T-cell (primary cell): ENCODE results near the gene LDAH. TPM values are rescaled to one million over a fixed set of nuclear protein-coding genes. Genes with fewer than 3 reads are reported as not detected.

Source experiments
- ATAC-seq, 4 experiments: fragments of 200-7000 bp in 3 of 4; fragments of 150-1000 bp in 1 of 4; cut with Tn5 transposase; replicated peaks in 1 of 4; 1 replicate in 3 of 4; 2 replicates in 1 of 4; pipeline ENCODE4 v1.10.0; 2021; ENCODE audit warnings: moderate library complexity in 3 of 4, mild to moderate bottlenecking in 2 of 4, moderate number of reproducible peaks in 1 of 4
- CTCF ChIA-PET, 2 donors: fragments of 300-600 bp; sonication (Branson Sonifier 250); formaldehyde crosslinking; loops; one replicate each; lab custom pipeline; 2022; ENCODE audit warnings: antibody characterized with exemption in 2 of 2; lab: Charles Lee
- POLR2A ChIA-PET, 2 donors: fragments of 300-600 bp; sonication (Branson Sonifier 250); formaldehyde crosslinking; loops; one replicate each; lab custom pipeline; 2022; ENCODE audit warnings: antibody characterized with exemption in 2 of 2; lab: Charles Lee
- DNase-seq, 35 experiments: peaks; one replicate each; pipeline versions ENCODE4 v3.0.0 to v3.0.0-alpha.2; 2013 to 2023
- H3K27ac ChIP-seq: one replicate; pipeline ENCODE4 v1.5.1; 2013; ENCODE audit warnings: low read length
- H3K27me3 ChIP-seq, 2 experiments: replicated peaks in 1 of 2; 1 replicate in 1 of 2; 2 replicates in 1 of 2; pipeline versions ENCODE4 v1.6.1 to v1.7.0; 2013; ENCODE audit warnings: low read length in 1 of 2, mixed read lengths in 1 of 2; ENCODE audit not compliant: control insufficient read depth in 2 of 2, insufficient read depth in 2 of 2; ENCODE audit errors: extremely low read depth in 1 of 2
- H3K36me3 ChIP-seq, 2 donors: 1 replicate in 1 of 2; 2 replicates in 1 of 2; pipeline versions ENCODE4 v1.6.1 to v1.7.0; 2013; ENCODE audit warnings: low read length in 1 of 2; ENCODE audit not compliant: control insufficient read depth in 2 of 2, insufficient read depth in 1 of 2; ENCODE audit errors: extremely low read depth in 1 of 2
- H3K4me1 ChIP-seq, 2 experiments: 1 replicate in 1 of 2; 2 replicates in 1 of 2; pipeline versions ENCODE4 v1.6.1 to v1.7.0; 2013; ENCODE audit warnings: low read length in 2 of 2, mixed read lengths in 1 of 2; ENCODE audit not compliant: insufficient read depth in 2 of 2, control insufficient read depth in 1 of 2; ENCODE audit errors: extremely low read depth in 1 of 2
- H3K4me3 ChIP-seq, 2 donors: 1 replicate in 1 of 2; 2 replicates in 1 of 2; pipeline versions ENCODE4 v1.5.1 to v1.7.0; 2013; ENCODE audit warnings: mild to moderate bottlenecking in 2 of 2, low read length in 1 of 2, moderate library complexity in 1 of 2; ENCODE audit not compliant: control insufficient read depth in 1 of 2; ENCODE audit errors: extremely low read depth in 1 of 2
- H3K9me3 ChIP-seq: 2 replicates; pipeline ENCODE4 v1.7.0; 2013
- H3K27ac Mint-ChIP-seq, 2 donors: one replicate each; pipeline ENCODE4 v1.8.0; 2020 to 2021; ENCODE audit warnings: mild to moderate bottlenecking in 2 of 2, mixed read lengths in 2 of 2
- H3K27me3 Mint-ChIP-seq, 2 donors: one replicate each; pipeline ENCODE4 v1.8.0; 2021 to 2022; ENCODE audit warnings: mixed read lengths in 2 of 2
- H3K36me3 Mint-ChIP-seq: one replicate; pipeline ENCODE4 v1.8.0; 2021; ENCODE audit warnings: mixed read lengths
- H3K4me1 Mint-ChIP-seq, 3 donors: one replicate each; pipeline ENCODE4 v1.8.0; 2020 to 2022; ENCODE audit warnings: mixed read lengths in 3 of 3, mild to moderate bottlenecking in 1 of 3
- H3K4me3 Mint-ChIP-seq, 3 donors: one replicate each; pipeline ENCODE4 v1.8.0; 2020 to 2022; ENCODE audit warnings: mild to moderate bottlenecking in 3 of 3, mixed read lengths in 3 of 3, moderate library complexity in 3 of 3
- H3K9me3 Mint-ChIP-seq, 3 donors: one replicate each; pipeline ENCODE4 v1.8.0; 2020 to 2022; ENCODE audit warnings: mixed read lengths in 3 of 3
- WGBS: methylation state at CpG from one replicate; pipeline ENCODE4 v1.1.5; 2013; ENCODE audit warnings: missing lambda C conversion rate; ENCODE audit not compliant: insufficient coverage; 5-methylcytosine and 5-hydroxymethylcytosine counted together
- total RNA-seq, 35 experiments: library from RNA in 6 of 35; stranded (reverse) in 6 of 35; fragments of 120-200 nt in 1 of 35; gene quantifications; one replicate each; pipeline versions ENCODE4 v1.2.1 to v1.2.4 and lab custom pipeline; 2013 to 2026

Gene LDAH
- total RNA-seq, 5 donors from 2014 or later (not counting 1 experiment from before 2014, with no cell fraction given), result 12.3 to 21.2 (median 18.1) TPM

- WGBS, result under 1% methylated on average over 63 of the region's 86 CpGs
- Mint-ChIP-seq H3K4me3 (peak within 1 kb of the TSS; percentile 73 to 80 (median 79)), H3K27ac (peak within 1 kb of the TSS in 1 of 2 donors; percentile 27), H3K36me3 (no peaks in the 10 kb centered on the region), H3K9me3 (no peaks in the 10 kb centered on the region), H3K27me3 (peaks cover 44 to 76% of the 10 kb centered on the region in 2 donors), H3K4me1 (peaks cover 6 to 25% (median 18%) of the 10 kb centered on the region in 3 donors)
- Histone ChIP-seq H3K27me3 (peaks cover 19 to 94% of the 10 kb centered on the region in 2 experiments), H3K9me3 (no peaks in the 10 kb centered on the region), H3K36me3 (no peaks in the 10 kb centered on the region), H3K4me1 (peaks cover 0 to 41% of the 10 kb centered on the region in 2 experiments), H3K27ac (no peak within 1 kb of the TSS), H3K4me3 (peak within 1 kb of the TSS; percentile 11 to 35)
- ATAC-seq (peak; percentile 33 to 52 (median 45)), DNase-seq (peak in 6 of 35 experiments; percentile 14 to 45 (median 27))
- CTCF ChIA-PET, result interaction anchor here (0.9 to 2.0 kb wide), 4 partner anchors 10 to 296 kb away, joined by 3 to 7 read pairs (median 4); partner anchors contain the start of gene HS1BP3 (in 1 of the 2)
- POLR2A ChIA-PET, result interaction anchor here in 1 of 2 donors (0.5 kb wide), 1 partner anchor 643 kb away, joined by 3 read pairs; no protein-coding TSS in a partner anchor
These were observed 156.4 kb downstream of the LDAH start, which contains the start of gene GDF7 for GRCh38 chr2:20666304-20667150. TSS of gene GDF7 (plus strand) at chr2:20667144. CDS start at chr2:20667240, 96 bp downstream.

- CTCF ChIA-PET, result interaction anchor here (0.9 to 2.0 kb wide), 4 partner anchors 9 to 297 kb away, joined by 3 to 7 read pairs (median 4); partner anchors contain the start of gene HS1BP3 (in 1 of the 2)
- Histone ChIP-seq H3K36me3 (no peaks in the 10 kb centered on the region), H3K4me3 (peak overlapping the region; percentile 11 to 35), H3K4me1 (peaks cover 0 to 39% of the 10 kb centered on the region in 2 experiments), H3K27ac (no peak overlapping the region), H3K9me3 (no peaks in the 10 kb centered on the region), H3K27me3 (peaks cover 21 to 91% of the 10 kb centered on the region in 2 experiments)
- Mint-ChIP-seq H3K27me3 (peaks cover 45 to 76% of the 10 kb centered on the region in 2 donors), H3K9me3 (no peaks in the 10 kb centered on the region), H3K27ac (no peak overlapping the region), H3K4me1 (peaks cover 6 to 23% (median 18%) of the 10 kb centered on the region in 3 donors), H3K36me3 (no peaks in the 10 kb centered on the region), H3K4me3 (peak overlapping the region; percentile 73 to 80 (median 79))
- peak in 3 of 4 experiments; percentile 5 to 23 (median 17) for ATAC-seq
- peak in 1 of 35 experiments; percentile 24 for DNase-seq
- POLR2A ChIA-PET, result no interaction called here
- WGBS, result 3% methylated on average over 34 of the region's 34 CpGs
These were observed 156.9 kb downstream of the LDAH start for GRCh38 chr2:20666005-20666303.

GRCh38 chr2:20665243-20666004 is 157.5 kb downstream of the LDAH start:
- peaks cover 25 to 90% of the 10 kb centered on the region in 2 experiments for H3K27me3 ChIP-seq

GRCh38 chr2:20664431-20665242 is 158.3 kb downstream of the LDAH start:
- Mint-ChIP-seq H3K27ac (no peak overlapping the region), H3K36me3 (no peaks in the 10 kb centered on the region), H3K4me3 (peak overlapping the region; percentile 29 to 80 (median 39)), H3K27me3 (peaks cover 54 to 77% of the 10 kb centered on the region in 2 donors), H3K4me1 (peaks cover 6 to 20% (median 18%) of the 10 kb centered on the region in 3 donors), H3K9me3 (no peaks in the 10 kb centered on the region)
- POLR2A ChIA-PET, result no interaction called here
- H3K36me3 ChIP-seq, result no peaks in the 10 kb centered on the region
- CTCF ChIA-PET, result no interaction called here
- DNase-seq (no peak), ATAC-seq (no peak)
- WGBS, result 54% methylated on average over 8 of the region's 17 CpGs
- H3K27ac ChIP-seq, result no peak overlapping the region
- no peak overlapping the region for H3K4me3 ChIP-seq
- peaks cover 0 to 31% of the 10 kb centered on the region in 2 experiments for H3K4me1 ChIP-seq
- H3K9me3 ChIP-seq, result no peaks in the 10 kb centered on the region
- peaks cover 25 to 83% of the 10 kb centered on the region in 2 experiments for H3K27me3 ChIP-seq

More at GRCh38 chr2:20665243-20666004, 157.5 kb downstream of the LDAH start:
- H3K36me3 ChIP-seq, result no peaks in the 10 kb centered on the region
- peaks cover 49 to 81% of the 10 kb centered on the region in 2 donors for H3K27me3 Mint-ChIP-seq
- DNase-seq (peak in 1 of 35 experiments; percentile 23), ATAC-seq (no peak)
- CTCF ChIA-PET, result interaction anchor here (1.2 to 2.0 kb wide), 3 partner anchors 9 to 297 kb away, joined by 4 to 7 read pairs (median 4); partner anchors contain the start of gene HS1BP3 (in 1 of the 2)
- peak overlapping the region; percentile 62 to 80 (median 73) for H3K4me3 Mint-ChIP-seq
- H3K9me3 Mint-ChIP-seq, result no peaks in the 10 kb centered on the region
- no peak overlapping the region for H3K27ac ChIP-seq
- POLR2A ChIA-PET, result no interaction called here
- no peaks in the 10 kb centered on the region for H3K36me3 Mint-ChIP-seq
- H3K4me3 ChIP-seq, result peak overlapping the region; percentile 19 to 35
- peaks cover 0 to 39% of the 10 kb centered on the region in 2 experiments for H3K4me1 ChIP-seq
- WGBS, result 9% methylated on average over 47 of the region's 49 CpGs
- H3K27ac Mint-ChIP-seq, result no peak overlapping the region
- H3K9me3 ChIP-seq, result no peaks in the 10 kb centered on the region
- peaks cover 6 to 23% (median 18%) of the 10 kb centered on the region in 3 donors for H3K4me1 Mint-ChIP-seq

- peak in 1 of 35 experiments; percentile 11 for DNase-seq
These were observed 158.9 kb downstream of the LDAH start for GRCh38 chr2:20664071-20664390.

More at GRCh38 chr2:20664071-20664390, 158.9 kb downstream of the LDAH start:
- peaks cover 6 to 18% (median 15%) of the 10 kb centered on the region in 3 donors for H3K4me1 Mint-ChIP-seq
- Histone ChIP-seq H3K36me3 (no peaks in the 10 kb centered on the region), H3K27me3 (peaks cover 28 to 77% of the 10 kb centered on the region in 2 experiments), H3K27ac (no peak overlapping the region), H3K9me3 (no peaks in the 10 kb centered on the region), H3K4me1 (peaks cover 0 to 28% of the 10 kb centered on the region in 2 experiments), H3K4me3 (no peak overlapping the region)
- no peaks in the 10 kb centered on the region for H3K9me3 Mint-ChIP-seq
- ATAC-seq, result no peak
- no peak overlapping the region for H3K27ac Mint-ChIP-seq
- H3K27me3 Mint-ChIP-seq, result peaks cover 58 to 75% of the 10 kb centered on the region in 2 donors
- H3K4me3 Mint-ChIP-seq, result no peak overlapping the region
- no CpG with 5 or more reads among the region's 2 CpGs for WGBS
- CTCF ChIA-PET, result no interaction called here
- H3K36me3 Mint-ChIP-seq, result no peaks in the 10 kb centered on the region
- POLR2A ChIA-PET, result no interaction called here
